HepG2 (cell line): ENCODE data around the gene CPM. TPM values are rescaled to one million over a fixed set of nuclear protein-coding genes. Genes with fewer than 3 reads are reported as not detected.

ENCODE experiments used
- ATAC-seq: fragments of 200-7000 bp; cut with Tn5 transposase; 3 replicates; pipeline ENCODE4 v1.9.1; 2020; ENCODE audit warnings: mild to moderate bottlenecking, moderate library complexity
- BruUV-seq: library from RNA; stranded (reverse); fragments of 400-500 nt; replicated peaks from 2 replicates; lab custom pipeline; 2021; lab: Mats Ljungman, UMichigan
- CTCF ChIA-PET: fragments of 300-600 bp; formaldehyde crosslinking; extraction: SDS; loops from one replicate; lab custom pipeline; 2021; ENCODE audit warnings: low total read pairs, inconsistent platforms, low intra/inter-chr PET ratio; lab: Yijun Ruan, JAX
- POLR2A ChIA-PET: fragments of 350-600 bp; sonication (Branson Sonifier 250); formaldehyde crosslinking; loops from one replicate; lab custom pipeline; 2020; ENCODE audit warnings: antibody characterized with exemption, inconsistent platforms; lab: Yijun Ruan, JAX
- DNase-seq: peaks from one replicate; pipeline ENCODE4 v3.0.0-alpha.2; 2015; ENCODE audit warnings: low spot score
- FAIRE-seq: peaks from 3 replicates; lab custom pipeline; 2011; peaks lifted over from hg19 to GRCh38; lab: Jason Lieb, UNC
- H2AFZ ChIP-seq: one replicate; pipeline ENCODE4 v1.6.1; 2011; ENCODE audit warnings: low read length, inconsistent platforms
- H3K27ac ChIP-seq: fragments of 300-600 bp; 3 replicates; pipeline ENCODE4 v1.8.0; 2011; ENCODE audit warnings: mixed run types, mild to moderate bottlenecking, mixed read lengths, low read length, inconsistent platforms; ENCODE audit not compliant: insufficient read depth; ENCODE audit errors: extremely low read length
- H3K27me3 ChIP-seq, 2 experiments: fragments of 200-600 bp in 1 of 2; 2 replicates in 1 of 2; 3 replicates in 1 of 2; pipeline versions ENCODE4 v1.6.0 to v1.8.0; 2011; ENCODE audit warnings: low read length in 2 of 2, mild to moderate bottlenecking in 2 of 2, moderate library complexity in 2 of 2, inconsistent platforms in 1 of 2; ENCODE audit not compliant: insufficient read depth in 2 of 2, control insufficient read depth in 1 of 2
- H3K36me3 ChIP-seq, 2 experiments: fragments of 200-600 bp in 1 of 2; replicated peaks in 1 of 2; 2 replicates in 1 of 2; 3 replicates in 1 of 2; pipeline versions ENCODE4 v1.5.1 to v1.8.0; 2011; ENCODE audit warnings: low read length in 2 of 2, inconsistent platforms in 1 of 2; ENCODE audit not compliant: insufficient read depth in 2 of 2, control insufficient read depth in 1 of 2
- H3K4me1 ChIP-seq: 2 replicates; pipeline ENCODE4 v1.5.1; 2012; ENCODE audit warnings: low read length, inconsistent platforms; ENCODE audit not compliant: insufficient read depth
- H3K4me2 ChIP-seq: 2 replicates; pipeline ENCODE4 v1.6.0; 2011; ENCODE audit warnings: low read depth, low read length, inconsistent platforms
- H3K4me3 ChIP-seq, 3 experiments: fragments of 200-600 bp in 1 of 3; sonication (generic), shearing (Covaris generic) in 1 of 3; replicated peaks in 1 of 3; 2 replicates each; pipeline ENCODE4 v1.5.1; 2011 to 2016; ENCODE audit warnings: low read length in 3 of 3, inconsistent platforms in 2 of 3, low read depth in 2 of 3, mild to moderate bottlenecking in 2 of 3, control low read depth in 1 of 3, mixed read lengths in 1 of 3; ENCODE audit not compliant: insufficient read depth in 1 of 3
- H3K79me2 ChIP-seq: one replicate; pipeline ENCODE4 v1.6.1; 2011; ENCODE audit warnings: low read length, inconsistent platforms; ENCODE audit not compliant: insufficient read depth
- H3K9ac ChIP-seq: 2 replicates; pipeline ENCODE4 v1.6.0; 2011; ENCODE audit warnings: mild to moderate bottlenecking, low read depth, low read length, inconsistent platforms; ENCODE audit not compliant: insufficient read depth
- H3K9me3 ChIP-seq: 2 replicates; pipeline ENCODE4 v1.5.1; 2012; ENCODE audit warnings: mild to moderate bottlenecking, low read length
- H4K20me1 ChIP-seq: 2 replicates; pipeline ENCODE4 v1.6.0; 2011; ENCODE audit warnings: inconsistent platforms, mild to moderate bottlenecking, low read length, moderate library complexity; ENCODE audit not compliant: insufficient read depth
- CERS6 ChIP-seq: sonication (generic); formaldehyde crosslinking; IDR thresholded peaks from 2 replicates; pipeline ENCODE4 v1.5.0; 2020; ENCODE audit warnings: missing genetic modification reagents
- GTF2F1 ChIP-seq: fragments of 150-350 bp; IDR thresholded peaks from 2 replicates; pipeline ENCODE4 v1.6.1; 2014; ENCODE audit warnings: low read length
- PBX2 ChIP-seq: IDR thresholded peaks from 2 replicates; pipeline ENCODE4 v1.6.1; 2016; ENCODE audit warnings: control low read depth
- SMYD3 ChIP-seq: sonication (generic); formaldehyde crosslinking; IDR thresholded peaks from 2 replicates; pipeline ENCODE4 v1.8.1; 2023; ENCODE audit warnings: mild to moderate bottlenecking, missing genetic modification reagents
- SRF ChIP-seq: IDR thresholded peaks from 2 replicates; pipeline ENCODE4 v1.6.1; 2011; ENCODE audit warnings: mild to moderate bottlenecking, low read depth, low read length, moderate library complexity
- SRY ChIP-seq: sonication (generic); formaldehyde crosslinking; IDR thresholded peaks from 2 replicates; pipeline ENCODE4 v1.8.0; 2022; ENCODE audit warnings: mild to moderate bottlenecking, missing genetic modification reagents
- SSRP1 ChIP-seq: IDR thresholded peaks from 2 replicates; pipeline ENCODE4 v1.6.1; 2016; ENCODE audit warnings: control low read depth
- STAT5B ChIP-seq: sonication (generic); formaldehyde crosslinking; IDR thresholded peaks from 2 replicates; pipeline ENCODE4 v1.4.0; 2020; ENCODE audit warnings: missing genetic modification reagents
- ZFYVE20 ChIP-seq: sonication (generic); formaldehyde crosslinking; IDR thresholded peaks from 2 replicates; pipeline ENCODE4 v1.8.0; 2023; ENCODE audit warnings: low read depth, mild to moderate bottlenecking, moderate library complexity, missing genetic modification reagents, borderline replicate concordance
- ZKSCAN5 ChIP-seq: sonication (generic); formaldehyde crosslinking; IDR thresholded peaks from 2 replicates; pipeline ENCODE4 v1.5.1; 2020; ENCODE audit warnings: mild to moderate bottlenecking, missing genetic modification reagents
- ZNF124 ChIP-seq: sonication (generic); formaldehyde crosslinking; IDR thresholded peaks from 2 replicates; pipeline ENCODE4 v1.4.0; 2020; ENCODE audit warnings: missing genetic modification reagents
- ZNF503 ChIP-seq: sonication (generic); formaldehyde crosslinking; IDR thresholded peaks from 2 replicates; pipeline ENCODE4 v1.4.0; 2020; ENCODE audit warnings: missing genetic modification reagents
- ZNF772 ChIP-seq: sonication (generic); formaldehyde crosslinking; IDR thresholded peaks from 2 replicates; pipeline ENCODE4 v1.5.0; 2020; ENCODE audit warnings: mild to moderate bottlenecking, missing genetic modification reagents
- ZNF879 ChIP-seq: sonication (generic); formaldehyde crosslinking; IDR thresholded peaks from 2 replicates; pipeline ENCODE4 v1.8.1; 2023; ENCODE audit warnings: missing genetic modification reagents
- ZNF891 ChIP-seq: sonication (generic); formaldehyde crosslinking; IDR thresholded peaks from 2 replicates; pipeline ENCODE4 v1.5.0; 2020; ENCODE audit warnings: mild to moderate bottlenecking, missing genetic modification reagents
- WGBS: methylation state at CpG from one replicate; pipeline ENCODE4 v1.1.6; 2017; ENCODE audit warnings: low lambda C conversion rate; 5-methylcytosine and 5-hydroxymethylcytosine counted together
- in situ Hi-C: cut with HindIII; loops from 2 replicates; pipeline ENCODE4 v1.10.0; 2017; ENCODE audit warnings: low pct_unique_long_range_greater_than_20kb; ENCODE audit not compliant: extremely low pct_ligation_motif_present
- intact Hi-C: fragments of 100-400 bp; cut with micrococcal nuclease; formaldehyde crosslinking; loops from one replicate; pipeline ENCODE4 v1.10.0; 2022; ENCODE audit not compliant: unreplicated experiment
- polyA plus RNA-seq, 8 experiments: library from polyadenylated mRNA; depleted of rRNA in 3 of 8; stranded (reverse) in 7 of 8; unstranded in 1 of 8; fragments of >200 nt; fragmentation: Illumina TruSeq in 4 of 8; extraction: Trizol in 4 of 8; gene quantifications; 2 replicates each; pipeline versions ENCODE4 v1.2.1 to v1.2.3, GENCODE V29; 2011 to 2016; ENCODE audit warnings: low read depth in 4 of 8, missing spikeins in 1 of 8, mixed read lengths in 1 of 8; ENCODE audit not compliant: insufficient read depth in 1 of 8
- total RNA-seq, 5 experiments: library from RNA; depleted of rRNA; stranded (reverse); fragments of >200 nt; fragmentation: Illumina TruSeq; extraction: Trizol; gene quantifications; 2 replicates each; pipeline ENCODE4 v1.2.3, GENCODE V29; 2016; ENCODE audit warnings: low read depth in 1 of 5

CPM gene
- total and polyA plus RNA-seq, 2 of the 13 experiments (the other 11 are each of a cell fraction or from before 2014, with no cell fraction given), result not detected

GRCh38 chr12:68934392-68934791 lies 1.4 kb upstream of the CPM start:
- Histone ChIP-seq H3K4me2 (no peak overlapping the region), H2AFZ (no peak overlapping the region), H3K4me3 (no peak overlapping the region), H3K27me3 (peaks cover 2 to 14% of the 10 kb centered on the region in 2 experiments; a peak in 4 of 5 replicates), H4K20me1 (no peaks in the 10 kb centered on the region), H3K4me1 (0 out of 2 replicates have a peak, but pooled peaks cover 6% of the 10 kb centered on the region), H3K36me3 (no peaks in the 10 kb centered on the region), H3K27ac (no peak overlapping the region), H3K9me3 (no peaks in the 10 kb centered on the region), H3K9ac (no peak overlapping the region), H3K79me2 (no peaks in the 10 kb centered on the region)
- POLR2A ChIA-PET, result no interaction called here
- no peak for DNase-seq
- ATAC-seq, result no peak
- 73% methylated on average over 9 of the region's 9 CpGs for WGBS
- FAIRE-seq, result no peak
- BruUV-seq, result no TSS peak
- intact Hi-C loops (no loop called here), in situ Hi-C loops (no loop called here)
- CTCF ChIA-PET, result no interaction called here
- TF ChIP-seq STAT5B (CRISPR knock-in tag) (no peak), ZNF503 (CRISPR knock-in tag) (no peak), ZKSCAN5 (no peak), GTF2F1 (no peak), ZNF124 (CRISPR knock-in tag) (no peak), SMYD3 (CRISPR knock-in tag) (no peak), ZNF879 (CRISPR knock-in tag) (no peak), SRF (no peak), PBX2 (CRISPR knock-in tag) (no peak), ZNF772 (CRISPR knock-in tag) (no peak), CERS6 (CRISPR knock-in tag) (no peak), SSRP1 (no peak), ZNF891 (CRISPR knock-in tag) (no peak), ZFYVE20 (CRISPR knock-in tag) (no peak), SRY (CRISPR knock-in tag) (no peak)
